ENCODE data around the gene GRIN1.

Gene GRIN1

DNA sequence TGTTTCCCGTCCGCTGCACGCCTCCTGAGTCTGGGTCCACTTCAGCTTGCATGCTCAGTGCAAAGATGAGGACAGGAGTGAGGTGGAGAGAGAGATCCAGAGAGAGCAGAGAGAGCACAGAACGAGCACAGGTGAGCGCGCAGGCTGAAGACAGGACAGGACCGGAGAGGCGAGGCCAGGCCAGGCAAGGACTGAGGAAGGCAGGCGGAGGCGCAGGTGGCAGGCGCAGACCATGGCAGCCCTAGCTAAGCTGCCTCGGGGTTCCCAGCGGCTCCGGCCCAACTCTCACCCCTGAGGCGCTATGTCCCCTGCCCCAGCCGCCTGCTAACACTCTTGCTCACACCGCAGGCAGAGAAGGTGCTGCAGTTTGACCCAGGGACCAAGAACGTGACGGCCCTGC is 9.7 kb downstream of the GRIN1 start:
- TF ChIP-seq CTCF (IDR thresholded peaks at IDR 0.05): no peak

DNA sequence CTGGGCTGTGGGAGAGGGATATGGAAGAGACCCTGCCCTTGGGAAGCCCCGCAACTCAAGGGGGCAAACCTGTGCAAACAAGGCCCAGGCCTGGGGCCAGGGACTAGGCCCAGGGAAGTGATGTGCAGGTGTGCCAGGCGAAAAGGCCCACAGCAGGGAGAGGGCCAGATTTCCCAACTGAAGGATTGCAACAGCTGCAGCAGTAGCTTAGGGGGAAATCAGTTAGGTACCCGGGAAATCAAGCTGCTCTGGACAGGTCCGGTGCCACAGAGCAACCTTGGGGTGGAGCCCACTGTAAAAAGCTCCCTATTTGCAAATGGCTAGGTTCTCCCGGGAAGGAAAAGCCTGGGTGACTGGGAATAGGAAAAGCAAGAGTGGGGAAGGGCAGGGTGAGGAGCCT is 10.4 kb downstream of the GRIN1 start:
- no peak for TF ChIP-seq CTCF (IDR thresholded peaks at IDR 0.05)

GRCh38 chr9:137149942-137150616 is 11.1 kb downstream of the GRIN1 start:
- no peak for TF ChIP-seq CTCF (IDR thresholded peaks at IDR 0.05)

DNA sequence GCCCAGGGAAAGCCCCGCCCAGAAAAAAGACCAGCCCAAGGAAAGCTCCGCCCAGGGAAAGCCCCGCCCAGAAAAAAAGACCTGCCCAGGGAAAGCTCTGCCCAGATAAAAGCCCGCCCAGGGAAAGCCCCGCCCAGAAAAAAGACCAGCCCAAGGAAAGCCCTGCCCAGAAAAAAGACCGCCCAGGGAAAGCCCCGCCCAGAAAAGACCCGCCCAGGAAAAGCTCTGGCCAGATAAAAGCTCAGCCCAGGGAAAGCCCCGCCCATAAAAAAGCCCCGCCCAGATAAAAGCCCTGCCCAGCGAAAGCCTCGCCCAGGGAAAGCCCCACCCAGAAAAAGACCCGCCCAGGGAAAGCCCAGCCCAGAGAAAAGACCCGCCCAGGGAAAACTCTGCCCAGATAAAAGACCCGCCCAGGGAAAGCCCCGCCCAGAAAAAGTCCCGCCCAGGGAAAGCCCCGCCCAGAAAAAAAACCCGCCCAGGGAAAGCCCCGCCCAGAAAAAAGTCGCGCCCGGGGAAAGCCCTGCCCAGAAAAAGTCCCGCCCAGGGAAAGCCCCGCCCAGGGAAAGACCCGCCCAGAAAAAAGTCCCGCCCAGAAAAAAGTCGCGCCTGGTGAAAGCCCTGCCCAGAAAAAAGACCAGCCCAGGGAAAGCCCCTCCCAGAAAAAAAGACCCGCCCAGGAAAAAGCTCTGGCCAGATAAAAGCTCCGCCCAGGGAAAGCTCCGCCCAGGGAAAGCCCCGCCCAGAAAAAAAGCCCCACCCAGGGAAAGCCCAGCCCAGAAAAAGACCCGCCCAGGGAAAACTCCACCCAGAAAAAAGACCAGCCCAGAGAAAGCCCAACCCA is 11.9 kb downstream of the GRIN1 start:
- no peak for TF ChIP-seq CTCF (IDR thresholded peaks at IDR 0.05)

GRCh38 chr9:137152844-137153405 is 14.0 kb downstream of the GRIN1 start:
- TF ChIP-seq CTCF (IDR thresholded peaks at IDR 0.05): no peak

- TF ChIP-seq CTCF (IDR thresholded peaks at IDR 0.05): no peak
These were observed 17.8 kb downstream of the GRIN1 start for GRCh38 chr9:137156567-137157375.

Data from LNCAP (cell line).